Testis (tissue), 2 donors: ENCODE measurements around the gene CAMKMT.

ENCODE experiments used
- POLR2A ChIP-seq: fragments of 450-650 bp; IDR thresholded peaks from one replicate; pipeline ENCODE4 v1.6.1; 2017; ENCODE audit warnings: antibody characterized with exemption, mild to moderate bottlenecking, moderate library complexity
- TF ChIP-seq, protein P1 (sequence below), 3 experiments: fragments of 450-650 bp in 2 of 3; fragments of 200-600 bp in 1 of 3; sonication (generic) in 1 of 3; IDR thresholded peaks; one replicate each; pipeline ENCODE4 v1.5.1; 2016 to 2019; ENCODE audit warnings: antibody characterized with exemption in 3 of 3, mild to moderate bottlenecking in 2 of 3, moderate library complexity in 1 of 3

DNA sequence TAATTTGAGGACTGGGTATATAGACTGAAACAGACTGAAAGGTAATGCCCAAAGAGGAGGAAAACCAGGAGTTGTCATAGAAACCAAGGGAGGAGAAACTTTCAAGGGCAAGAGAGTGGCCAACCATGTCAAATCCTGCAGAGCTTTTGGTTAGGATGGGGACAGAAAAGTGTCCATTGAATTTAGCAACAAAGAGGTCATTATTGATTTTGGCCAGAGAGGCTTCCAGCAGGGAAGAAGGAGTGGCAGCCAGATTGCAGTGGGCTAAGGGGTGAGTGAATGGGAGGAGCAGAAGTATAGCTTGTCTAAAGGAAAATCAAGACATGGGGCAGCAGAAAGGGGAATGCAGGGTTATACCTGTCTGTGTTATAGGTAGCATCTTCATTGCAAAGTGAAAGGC is 194.0 kb downstream of the CAMKMT start:
- TF ChIP-seq, protein P1, sequence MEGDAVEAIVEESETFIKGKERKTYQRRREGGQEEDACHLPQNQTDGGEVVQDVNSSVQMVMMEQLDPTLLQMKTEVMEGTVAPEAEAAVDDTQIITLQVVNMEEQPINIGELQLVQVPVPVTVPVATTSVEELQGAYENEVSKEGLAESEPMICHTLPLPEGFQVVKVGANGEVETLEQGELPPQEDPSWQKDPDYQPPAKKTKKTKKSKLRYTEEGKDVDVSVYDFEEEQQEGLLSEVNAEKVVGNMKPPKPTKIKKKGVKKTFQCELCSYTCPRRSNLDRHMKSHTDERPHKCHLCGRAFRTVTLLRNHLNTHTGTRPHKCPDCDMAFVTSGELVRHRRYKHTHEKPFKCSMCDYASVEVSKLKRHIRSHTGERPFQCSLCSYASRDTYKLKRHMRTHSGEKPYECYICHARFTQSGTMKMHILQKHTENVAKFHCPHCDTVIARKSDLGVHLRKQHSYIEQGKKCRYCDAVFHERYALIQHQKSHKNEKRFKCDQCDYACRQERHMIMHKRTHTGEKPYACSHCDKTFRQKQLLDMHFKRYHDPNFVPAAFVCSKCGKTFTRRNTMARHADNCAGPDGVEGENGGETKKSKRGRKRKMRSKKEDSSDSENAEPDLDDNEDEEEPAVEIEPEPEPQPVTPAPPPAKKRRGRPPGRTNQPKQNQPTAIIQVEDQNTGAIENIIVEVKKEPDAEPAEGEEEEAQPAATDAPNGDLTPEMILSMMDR (IDR thresholded peaks at IDR 0.05): no peak
- TF ChIP-seq POLR2A: no peak
